AG20443 (cell line): ENCODE data around the gene FBXO3.
"Not testable (repeated sequence)": the region's sequence is repeated elsewhere in the genome, so short reads cannot be mapped to it uniquely, and the experiment has no call there.

Source experiments
- DNase-seq: peaks from one replicate; pipeline ENCODE4 v3.0.0; 2012; ENCODE audit warnings: low spot score, mixed read lengths

The FBXO3 gene

GRCh38 chr11:33727539-33727938, 46.8 kb downstream of the FBXO3 start:
- DNase-seq: not testable (repeated sequence)

- DNase-seq: no peak
These were observed 48.8 kb downstream of the FBXO3 start for GRCh38 chr11:33725496-33725895.

GRCh38 chr11:33724644-33725035, 49.7 kb downstream of the FBXO3 start:
- DNase-seq: no peak

- peak; percentile 79 for DNase-seq
These were observed 51.0 kb downstream of the FBXO3 start for GRCh38 chr11:33723238-33723881.

GRCh38 chr11:33722590-33723234, 51.6 kb downstream of the FBXO3 start:
- DNase-seq: peak; percentile 69

- no peak for DNase-seq
These were observed 52.3 kb downstream of the FBXO3 start for GRCh38 chr11:33721984-33722383.

- peak; percentile 60 for DNase-seq
These were observed 52.9 kb downstream of the FBXO3 start for GRCh38 chr11:33721426-33721825.

GRCh38 chr11:33719587-33719986, 54.7 kb downstream of the FBXO3 start:
- no peak for DNase-seq

GRCh38 chr11:33718440-33718839, 55.9 kb downstream of the FBXO3 start:
- no peak for DNase-seq

- peak; percentile 13 for DNase-seq
These were observed 58.1 kb downstream of the FBXO3 start for GRCh38 chr11:33716243-33716642.

GRCh38 chr11:33713856-33714398, 60.4 kb downstream of the FBXO3 start:
- no peak for DNase-seq

- DNase-seq: no peak
These were observed 61.0 kb downstream of the FBXO3 start for GRCh38 chr11:33713151-33713855.

- DNase-seq: no peak
These were observed 61.9 kb downstream of the FBXO3 start for GRCh38 chr11:33712436-33712835.

- DNase-seq: no peak
These were observed 64.9 kb downstream of the FBXO3 start for GRCh38 chr11:33709466-33709865.

- DNase-seq: no peak
These were observed 65.3 kb downstream of the FBXO3 start for GRCh38 chr11:33708985-33709384.

GRCh38 chr11:33707831-33708230, 66.5 kb downstream of the FBXO3 start:
- DNase-seq: not testable (repeated sequence)

- DNase-seq: no peak
These were observed 67.4 kb downstream of the FBXO3 start for GRCh38 chr11:33706966-33707365.

- no peak for DNase-seq
These were observed 67.8 kb downstream of the FBXO3 start for GRCh38 chr11:33706546-33706945.

- no peak for DNase-seq
These were observed 69.9 kb downstream of the FBXO3 start for GRCh38 chr11:33704240-33705002.

- DNase-seq: peak; percentile 18
These were observed 70.5 kb downstream of the FBXO3 start for GRCh38 chr11:33703788-33704187.

GRCh38 chr11:33703234-33703633, 71.1 kb downstream of the FBXO3 start:
- no peak for DNase-seq
